ENCODE data around the gene ZBTB24. TPM values are rescaled to one million over a fixed set of nuclear protein-coding genes. Genes with fewer than 3 reads are reported as not detected.

ZBTB24 gene
- total RNA-seq, 2 donors from 2014 or later: 9.2 to 9.8 TPM

GRCh38 chr6:109496036-109496772 is 13.2 kb upstream of the ZBTB24 start:
- peaks cover 4% of the 10 kb centered on the region for H3K27me3 Mint-ChIP-seq (ENCODE audit: insufficient read depth)

GRCh38 chr6:109493865-109494264 is 10.8 kb upstream of the ZBTB24 start:
- Mint-ChIP-seq H3K9me3 (no peaks in the 10 kb centered on the region), H3K27ac (no peak overlapping the region)
- WGBS, 2 experiments (ENCODE audit: insufficient coverage in 1 of 2, insufficient read length in 1 of 2): 79 to 82% methylated on average over 1 of the region's 1 CpG

More at GRCh38 chr6:109496036-109496772, 13.2 kb upstream of the ZBTB24 start:
- Mint-ChIP-seq H3K4me1 (peaks cover 26% of the 10 kb centered on the region), H3K4me3 (no peak overlapping the region), H3K27ac (no peak overlapping the region), H3K36me3 (ENCODE audit: low read depth) (no peaks in the 10 kb centered on the region), H3K9me3 (no peaks in the 10 kb centered on the region)
- no peak overlapping the region for H3K9ac ChIP-seq (ENCODE audit: extremely low read depth, low read length, poor library complexity, severe bottlenecking)
- H3K4me1 ChIP-seq (ENCODE audit: control insufficient read depth, insufficient read depth, low read length): no peaks in the 10 kb centered on the region
- 89 to 93% methylated on average over 8 to 9 of the region's 9 CpGs for WGBS, 2 experiments (ENCODE audit: insufficient coverage in 1 of 2, insufficient read length in 1 of 2)
- DNase-seq: no peak
- no peak overlapping the region for H3K4me3 ChIP-seq (ENCODE audit: low read length)
- TF ChIP-seq CTCF (conservative IDR thresholded peaks at IDR 0.05): no peak
- H3K27ac ChIP-seq (ENCODE audit: low read depth, low read length): no peak overlapping the region
- H3K27me3 ChIP-seq (ENCODE audit: control insufficient read depth, insufficient read depth, low read length, poor library complexity, severe bottlenecking): peaks cover 5% of the 10 kb centered on the region
- H3K9me3 ChIP-seq (ENCODE audit: control insufficient read depth, low read length): no peaks in the 10 kb centered on the region
- H3K36me3 ChIP-seq (ENCODE audit: control insufficient read depth, insufficient read depth, low read length): no peaks in the 10 kb centered on the region

GRCh38 chr6:109491207-109491938 is 8.4 kb upstream of the ZBTB24 start:
- WGBS, 2 experiments (ENCODE audit: insufficient coverage in 1 of 2, insufficient read length in 1 of 2): 75 to 82% methylated on average over 1 to 4 of the region's 5 CpGs
- Histone ChIP-seq H3K36me3 (ENCODE audit: control insufficient read depth, insufficient read depth, low read length) (no peaks in the 10 kb centered on the region), H3K9ac (ENCODE audit: extremely low read depth, low read length, poor library complexity, severe bottlenecking) (no peak overlapping the region), H3K4me3 (ENCODE audit: low read length) (no peak overlapping the region), H3K27me3 (ENCODE audit: control insufficient read depth, insufficient read depth, low read length, poor library complexity, severe bottlenecking) (no peaks in the 10 kb centered on the region), H3K27ac (ENCODE audit: low read depth, low read length) (no peak overlapping the region), H3K4me1 (ENCODE audit: control insufficient read depth, insufficient read depth, low read length) (no peaks in the 10 kb centered on the region), H3K9me3 (ENCODE audit: control insufficient read depth, low read length) (no peaks in the 10 kb centered on the region)
- peaks cover 4% of the 10 kb centered on the region for H3K27me3 Mint-ChIP-seq (ENCODE audit: insufficient read depth)
- peaks cover 23% of the 10 kb centered on the region for H3K4me1 Mint-ChIP-seq
- H3K9me3 Mint-ChIP-seq: no peaks in the 10 kb centered on the region
- H3K4me3 Mint-ChIP-seq: no peak overlapping the region
- no peak for DNase-seq
- no peak overlapping the region for H3K27ac Mint-ChIP-seq
- no peak for TF ChIP-seq CTCF (conservative IDR thresholded peaks at IDR 0.05)
- no peaks in the 10 kb centered on the region for H3K36me3 Mint-ChIP-seq (ENCODE audit: low read depth)

More at GRCh38 chr6:109493865-109494264, 10.8 kb upstream of the ZBTB24 start:
- no peak overlapping the region for H3K9ac ChIP-seq (ENCODE audit: extremely low read depth, low read length, poor library complexity, severe bottlenecking)
- H3K27ac ChIP-seq (ENCODE audit: low read depth, low read length): no peak overlapping the region
- Mint-ChIP-seq H3K4me1 (peaks cover 29% of the 10 kb centered on the region), H3K4me3 (no peak overlapping the region), H3K36me3 (ENCODE audit: low read depth) (no peaks in the 10 kb centered on the region), H3K27me3 (ENCODE audit: insufficient read depth) (peaks cover 4% of the 10 kb centered on the region)
- no peaks in the 10 kb centered on the region for H3K9me3 ChIP-seq (ENCODE audit: control insufficient read depth, low read length)
- TF ChIP-seq CTCF (conservative IDR thresholded peaks at IDR 0.05): no peak
- no peaks in the 10 kb centered on the region for H3K4me1 ChIP-seq (ENCODE audit: control insufficient read depth, insufficient read depth, low read length)
- H3K27me3 ChIP-seq (ENCODE audit: control insufficient read depth, insufficient read depth, low read length, poor library complexity, severe bottlenecking): peaks cover 5% of the 10 kb centered on the region
- H3K4me3 ChIP-seq (ENCODE audit: low read length): no peak overlapping the region
- no peak for DNase-seq
- H3K36me3 ChIP-seq (ENCODE audit: control insufficient read depth, insufficient read depth, low read length): no peaks in the 10 kb centered on the region

Measured in endodermal cell (in vitro differentiated cells).